A549 (cell line): ENCODE measurements around the gene CPEB2.

Experiments used
- BHLHE40 ChIP-seq: IDR thresholded peaks from 2 replicates; pipeline ENCODE4 v1.6.1; 2012; ENCODE audit warnings: low read depth, low read length, inconsistent platforms
- ESRRA ChIP-seq: fragments of 150-350 bp; IDR thresholded peaks from 2 replicates; pipeline ENCODE4 v1.6.1; 2014; ENCODE audit warnings: mild to moderate bottlenecking, low read length, borderline replicate concordance
- FOXS1 ChIP-seq: fragments of 250-450 bp; sonication (Bioruptor Pico); IDR thresholded peaks from 2 replicates; pipeline ENCODE4 v1.5.0; 2020; ENCODE audit warnings: mild to moderate bottlenecking, moderate library complexity
- MAZ ChIP-seq: fragments of 150-350 bp; IDR thresholded peaks from 2 replicates; pipeline ENCODE4 v1.6.1; 2014; ENCODE audit warnings: antibody characterized with exemption, low read depth, low read length, borderline replicate concordance
- POLR2AphosphoS2 ChIP-seq: conservative IDR thresholded peaks from 2 replicates; pipeline ENCODE4 v1.6.1; 2012; ENCODE audit warnings: low read length, improper control_type of control experiment, inconsistent platforms
- RAD21 ChIP-seq, 2 experiments: fragments of >200 bp in 1 of 2; sonication (Bioruptor Twin) in 1 of 2; formaldehyde crosslinking in 1 of 2; IDR thresholded peaks in 1 of 2; conservative IDR thresholded peaks in 1 of 2; 2 replicates in 1 of 2; 3 replicates in 1 of 2; pipeline ENCODE4 v1.6.1; 2012 to 2018; ENCODE audit warnings: inconsistent platforms in 1 of 2
- RARB ChIP-seq: fragments of 250-450 bp; sonication (Bioruptor Pico); IDR thresholded peaks from 2 replicates; pipeline ENCODE4 v1.8.0; 2021; ENCODE audit warnings: mild to moderate bottlenecking, moderate library complexity
- SREBF2 ChIP-seq: fragments of 450-650 bp; IDR thresholded peaks from 2 replicates; pipeline ENCODE4 v1.6.1; 2014; ENCODE audit warnings: mild to moderate bottlenecking, moderate library complexity
- TF ChIP-seq, protein P1 (sequence below): fragments of >200 bp; sonication (Bioruptor Twin); formaldehyde crosslinking; IDR thresholded peaks from 3 replicates; pipeline ENCODE4 v1.5.1; 2016

DNA sequence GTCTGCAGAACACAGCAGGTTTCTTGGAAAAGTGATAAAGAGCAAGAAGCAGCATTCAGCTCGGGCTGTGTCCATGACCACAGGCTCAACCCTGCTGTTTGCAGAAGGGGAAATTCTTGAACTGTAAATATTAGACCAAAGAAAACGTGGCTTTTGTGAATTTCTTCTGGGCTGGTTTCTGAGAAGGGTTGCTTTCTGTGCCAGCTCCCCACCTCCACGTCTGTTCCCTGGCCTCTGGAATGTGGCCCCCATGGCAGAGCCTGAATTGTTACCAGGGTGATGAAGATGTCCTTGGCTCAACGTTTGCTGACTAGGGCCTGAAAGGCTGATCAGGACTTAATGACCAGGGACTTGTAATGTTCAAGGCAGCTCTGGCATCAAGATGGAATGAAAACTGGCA lies 116.0 kb downstream of the CPEB2 start:
- TF ChIP-seq MAZ = no peak
- no peak for TF ChIP-seq ESRRA
- TF ChIP-seq SREBF2 = no peak
- TF ChIP-seq FOXS1 = no peak
- TF ChIP-seq, protein P1, sequence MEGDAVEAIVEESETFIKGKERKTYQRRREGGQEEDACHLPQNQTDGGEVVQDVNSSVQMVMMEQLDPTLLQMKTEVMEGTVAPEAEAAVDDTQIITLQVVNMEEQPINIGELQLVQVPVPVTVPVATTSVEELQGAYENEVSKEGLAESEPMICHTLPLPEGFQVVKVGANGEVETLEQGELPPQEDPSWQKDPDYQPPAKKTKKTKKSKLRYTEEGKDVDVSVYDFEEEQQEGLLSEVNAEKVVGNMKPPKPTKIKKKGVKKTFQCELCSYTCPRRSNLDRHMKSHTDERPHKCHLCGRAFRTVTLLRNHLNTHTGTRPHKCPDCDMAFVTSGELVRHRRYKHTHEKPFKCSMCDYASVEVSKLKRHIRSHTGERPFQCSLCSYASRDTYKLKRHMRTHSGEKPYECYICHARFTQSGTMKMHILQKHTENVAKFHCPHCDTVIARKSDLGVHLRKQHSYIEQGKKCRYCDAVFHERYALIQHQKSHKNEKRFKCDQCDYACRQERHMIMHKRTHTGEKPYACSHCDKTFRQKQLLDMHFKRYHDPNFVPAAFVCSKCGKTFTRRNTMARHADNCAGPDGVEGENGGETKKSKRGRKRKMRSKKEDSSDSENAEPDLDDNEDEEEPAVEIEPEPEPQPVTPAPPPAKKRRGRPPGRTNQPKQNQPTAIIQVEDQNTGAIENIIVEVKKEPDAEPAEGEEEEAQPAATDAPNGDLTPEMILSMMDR = no peak
- TF ChIP-seq RARB (CRISPR knock-in tag) = no peak
- TF ChIP-seq RAD21 (conservative IDR thresholded peaks at IDR 0.05 in 1 of 2, IDR thresholded peaks at IDR 0.05 in 1 of 2) = no peak
- TF ChIP-seq POLR2AphosphoS2 = no peak
- TF ChIP-seq BHLHE40 = no peak
